ENCODE measurements around the gene FAIM2. TPM values are rescaled to one million over a fixed set of nuclear protein-coding genes. Genes with fewer than 3 reads are reported as not detected.

Gene FAIM2
- total RNA-seq, result 2.7 TPM

DNA sequence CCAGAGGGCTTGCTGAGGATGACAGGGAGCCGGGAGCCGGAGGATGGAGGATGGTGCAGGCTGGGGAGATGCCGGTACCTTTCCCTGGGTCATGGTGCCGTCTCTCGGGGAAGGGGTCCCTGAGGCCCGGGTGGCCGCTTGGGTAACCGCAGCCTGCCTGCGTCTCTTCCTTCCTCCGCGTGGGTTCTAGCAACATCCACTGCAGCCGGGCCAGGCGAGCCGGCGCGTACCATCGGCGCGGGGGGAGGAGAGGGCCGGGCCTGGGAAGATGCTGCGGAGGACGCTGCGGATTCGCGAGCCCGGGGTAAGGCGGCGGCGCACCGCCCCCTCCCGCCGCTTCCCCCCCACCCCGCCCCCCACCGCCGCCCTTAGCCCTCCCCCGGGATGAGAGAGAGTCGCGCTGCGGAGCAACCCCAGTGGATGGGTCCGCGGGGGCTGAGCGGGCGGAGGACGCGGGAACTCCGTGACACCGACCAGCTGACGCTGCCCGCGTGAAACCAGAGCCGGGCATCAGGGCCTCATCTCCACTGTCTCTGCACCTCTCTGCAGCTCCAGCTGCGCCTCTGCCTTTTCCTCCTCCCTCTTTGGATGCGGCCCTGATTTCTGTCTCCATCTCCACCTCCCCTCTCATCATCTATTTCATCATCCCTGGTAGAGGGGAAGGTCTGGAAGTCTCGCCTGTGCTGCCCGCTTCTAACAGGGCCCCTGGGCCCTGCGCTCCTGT is at the start of gene FAIM2:
FAIM2 (minus strand) TSS at position 201 of the 724 bp plus-strand sequence; CDS start at position 93, 108 bp downstream.

DNA sequence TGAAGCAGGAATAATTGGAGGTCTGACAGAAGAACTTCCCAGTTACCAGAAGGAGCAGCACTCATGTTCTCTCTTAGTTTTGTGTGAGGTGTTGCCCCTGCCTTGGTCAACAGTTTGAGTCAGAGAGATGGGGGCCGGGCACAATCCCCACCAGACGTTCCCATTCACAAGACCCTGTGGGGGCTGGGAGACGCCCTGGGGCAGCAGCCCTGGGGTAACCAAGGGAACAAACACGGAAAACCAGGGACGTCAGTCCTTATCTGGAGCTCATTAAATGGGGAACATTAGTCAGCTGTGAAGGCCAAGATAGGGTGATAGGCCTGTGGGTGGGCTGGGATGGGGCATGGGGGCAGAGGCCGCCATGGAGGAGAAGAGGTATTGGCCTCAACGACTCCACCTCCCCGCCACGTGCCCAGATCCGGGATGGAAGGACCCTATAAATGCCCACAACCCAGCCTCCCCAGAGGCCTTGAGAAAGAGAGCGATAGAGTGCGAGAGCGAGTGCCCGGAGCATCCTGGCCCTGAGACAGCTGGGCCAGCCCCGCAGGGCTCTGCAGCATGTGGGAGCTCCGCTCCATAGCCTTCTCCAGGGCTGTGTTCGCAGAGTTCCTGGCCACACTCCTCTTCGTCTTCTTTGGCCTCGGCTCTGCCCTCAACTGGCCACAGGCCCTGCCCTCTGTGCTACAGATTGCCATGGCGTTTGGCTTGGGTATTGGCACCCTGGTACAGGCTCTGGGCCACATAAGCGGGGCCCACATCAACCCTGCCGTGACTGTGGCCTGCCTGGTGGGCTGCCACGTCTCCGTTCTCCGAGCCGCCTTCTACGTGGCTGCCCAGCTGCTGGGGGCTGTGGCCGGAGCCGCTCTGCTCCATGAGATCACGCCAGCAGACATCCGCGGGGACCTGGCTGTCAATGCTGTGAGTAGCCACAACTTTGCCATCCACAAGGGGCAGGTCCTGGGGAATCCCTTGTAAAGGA is 46.9 kb upstream of the FAIM2 start, which contains the start of gene AQP2:
AQP2 (plus strand) TSS at position 465 of the 979 bp plus-strand sequence; CDS start at position 559, 94 bp downstream.

DNA sequence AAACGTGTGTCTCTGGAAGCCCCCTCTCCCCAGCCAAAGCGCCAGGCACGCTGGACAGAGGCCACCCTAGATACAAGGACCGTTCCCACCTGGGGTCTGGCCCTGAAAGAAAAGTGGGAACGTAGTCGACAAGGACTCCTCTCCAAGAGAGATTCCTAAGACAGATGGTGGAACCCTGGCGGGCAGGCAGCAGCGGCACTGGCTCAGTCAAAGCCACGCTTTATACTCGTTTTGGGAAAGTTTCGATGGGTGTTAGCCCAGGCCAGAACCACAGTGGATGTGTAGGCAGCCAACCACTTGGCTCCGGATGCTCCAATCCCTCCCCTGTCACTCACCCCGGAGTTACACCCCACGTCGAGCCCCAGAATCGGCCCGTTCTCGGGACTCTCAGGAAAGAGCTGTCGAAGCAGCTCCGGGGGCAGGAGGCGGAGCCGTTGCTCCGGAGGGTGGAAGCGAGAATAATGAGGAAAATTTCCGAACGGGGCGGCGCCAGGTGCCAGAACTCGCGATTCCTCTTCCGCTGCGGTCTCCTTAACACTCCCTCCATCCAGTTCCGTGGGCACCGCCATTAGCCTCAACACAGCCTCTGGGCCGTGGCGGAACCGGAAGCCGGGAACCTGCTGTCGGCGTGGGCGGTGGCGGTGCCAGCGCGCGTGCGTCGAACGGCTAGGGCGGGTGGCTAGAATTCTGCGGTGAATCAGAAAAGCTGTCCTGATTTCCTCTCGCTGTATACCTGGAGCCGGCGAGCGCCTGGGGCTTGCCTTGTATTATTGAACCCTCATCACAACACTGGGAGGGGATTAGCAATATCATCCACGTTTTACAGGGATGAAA is 61.0 kb downstream of the FAIM2 start, which contains the start of gene BCDIN3D:
BCDIN3D (minus strand) TSS at position 588 of the 834 bp plus-strand sequence; CDS start at position 569, 19 bp downstream.

DNA sequence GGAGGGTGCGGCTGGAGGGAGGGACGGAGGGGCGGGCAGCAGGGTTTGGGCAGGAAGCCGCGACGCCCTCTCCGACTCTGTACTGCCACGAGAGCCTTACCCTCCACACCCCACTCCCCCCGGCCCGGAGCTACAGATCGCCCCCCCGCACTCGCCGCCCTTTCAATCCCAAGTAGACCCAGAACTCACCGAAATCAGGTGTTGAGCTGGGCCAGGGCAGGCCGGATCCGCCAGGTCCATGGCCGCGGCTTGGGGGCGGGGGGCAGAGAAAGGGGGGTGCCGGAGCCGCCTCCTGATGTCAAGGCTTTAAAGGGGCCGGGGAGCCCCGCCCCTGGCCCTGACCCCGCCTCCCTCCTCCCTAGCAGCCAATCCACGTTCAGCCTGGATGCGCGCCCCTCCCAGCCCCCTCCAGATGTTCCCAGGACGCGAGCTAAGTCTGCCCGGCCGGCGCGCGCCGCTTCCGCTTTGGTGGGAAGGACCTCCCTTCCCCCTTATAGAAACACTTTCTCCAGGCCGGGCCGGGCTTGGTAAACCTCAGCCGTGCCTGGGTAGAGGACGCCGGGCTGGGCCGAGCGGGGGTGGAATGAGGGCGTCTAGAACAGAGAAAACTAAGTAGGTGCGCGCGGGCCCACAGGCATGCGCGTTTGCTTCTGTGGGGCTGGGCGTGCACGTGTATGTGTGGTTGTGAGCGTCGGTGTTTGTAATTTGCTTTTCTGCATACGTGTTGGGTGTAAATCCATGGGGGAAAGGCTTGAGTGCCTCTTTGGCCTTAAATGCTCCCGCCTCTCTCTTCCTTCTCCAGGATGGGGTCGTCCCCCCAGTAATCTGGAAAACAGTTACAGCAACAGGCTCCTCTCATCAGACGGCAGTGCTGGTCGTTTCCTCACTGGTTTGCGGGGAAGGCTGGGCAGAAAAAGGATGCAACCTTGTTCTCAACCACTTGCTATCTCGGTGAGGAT is 75.3 kb downstream of the FAIM2 start, which contains the start of gene NCKAP5L:
NCKAP5L (minus strand) TSS at position 281 of the 959 bp plus-strand sequence. CDS start 24,369 bp downstream, outside the sequence.

Other genes starting within 250 kb of the FAIM2 start
- gene FMNL3, start 196.5 kb downstream of the FAIM2 start, total RNA-seq, result 53.1 TPM
- gene TMBIM6, start 162.3 kb downstream of the FAIM2 start, total RNA-seq, result 437 TPM
- 21.3 TPM for gene NCKAP5L, start 75.5 kb downstream of the FAIM2 start, total RNA-seq
- 5.1 TPM for gene BCDIN3D, start 60.8 kb downstream of the FAIM2 start, total RNA-seq
- gene AQP2, start 46.8 kb upstream of the FAIM2 start, total RNA-seq, result 339 TPM
- 3.3 TPM for gene AQP5, start 58.0 kb upstream of the FAIM2 start, total RNA-seq
- gene AQP6, start 69.0 kb upstream of the FAIM2 start, total RNA-seq, result 18.5 TPM
- gene RACGAP1, start 121.6 kb upstream of the FAIM2 start, total RNA-seq, result 29.2 TPM
- gene ASIC1, start 153.7 kb upstream of the FAIM2 start, total RNA-seq, result 3.9 TPM
- 110 TPM for gene SMARCD1, start 181.4 kb upstream of the FAIM2 start, total RNA-seq
- 60.8 TPM for gene GPD1, start 200.1 kb upstream of the FAIM2 start, total RNA-seq
- 48.9 TPM for gene COX14, start 208.3 kb upstream of the FAIM2 start, total RNA-seq